Vagina (tissue), 2 donors: ENCODE data around the gene REXO1. TPM values are rescaled to one million over a fixed set of nuclear protein-coding genes. Genes with fewer than 3 reads are reported as not detected.

ENCODE experiments used
- DNase-seq, 2 donors: peaks; one replicate each; pipeline ENCODE4 v3.0.0-alpha.2; 2017; ENCODE audit errors: extremely low spot score in 2 of 2
- H3K27ac ChIP-seq: fragments of 200-600 bp; sonication (generic); one replicate; pipeline ENCODE4 v1.5.1; 2019
- H3K27me3 ChIP-seq: fragments of 200-600 bp; sonication (generic); one replicate; pipeline ENCODE4 v1.5.1; 2019
- H3K36me3 ChIP-seq, 2 donors: fragments of 200-600 bp; sonication (generic); one replicate each; pipeline ENCODE4 v1.5.1; 2017 to 2019
- H3K4me1 ChIP-seq: fragments of 200-600 bp; sonication (generic); one replicate; pipeline ENCODE4 v1.5.1; 2019
- H3K4me3 ChIP-seq, 2 donors: fragments of 200-600 bp; sonication (generic); 1 replicate in 1 of 2; 2 replicates in 1 of 2; pipeline ENCODE4 v1.5.1; 2016 to 2019
- H3K9me3 ChIP-seq: fragments of 200-600 bp; sonication (generic); one replicate; pipeline ENCODE4 v1.5.1; 2019
- CTCF ChIP-seq, 3 experiments: fragments of 450-650 bp in 2 of 3; fragments of 200-600 bp in 1 of 3; sonication (generic) in 1 of 3; IDR thresholded peaks; one replicate each; pipeline ENCODE4 v1.5.1; 2017 to 2019; ENCODE audit warnings: antibody characterized with exemption in 3 of 3, mild to moderate bottlenecking in 2 of 3, moderate library complexity in 2 of 3
- POLR2A ChIP-seq, 2 donors: fragments of 450-650 bp; IDR thresholded peaks; one replicate each; pipeline ENCODE4 v1.6.1; 2017; ENCODE audit warnings: antibody characterized with exemption in 2 of 2, mild to moderate bottlenecking in 2 of 2, moderate library complexity in 2 of 2
- POLR2AphosphoS5 ChIP-seq, 2 donors: sonication (generic); formaldehyde crosslinking; IDR thresholded peaks; one replicate each; pipeline ENCODE4 v1.9.0; 2017; ENCODE audit warnings: antibody characterized with exemption in 2 of 2, mild to moderate bottlenecking in 2 of 2, low read depth in 1 of 2; ENCODE audit not compliant: insufficient read depth in 1 of 2
- intact Hi-C: fragments of 100-400 bp; cut with DNase I; formaldehyde crosslinking; loops from one replicate; pipeline ENCODE4 v1.15.1; 2023
- total RNA-seq: library from RNA; depleted of rRNA; stranded (reverse); fragments of >200 nt; gene quantifications from one replicate; pipeline ENCODE4 v1.2.3, GENCODE V29; 2016

The REXO1 gene
- total RNA-seq, 1 donor from 2014 or later = 19.9 TPM

DNA sequence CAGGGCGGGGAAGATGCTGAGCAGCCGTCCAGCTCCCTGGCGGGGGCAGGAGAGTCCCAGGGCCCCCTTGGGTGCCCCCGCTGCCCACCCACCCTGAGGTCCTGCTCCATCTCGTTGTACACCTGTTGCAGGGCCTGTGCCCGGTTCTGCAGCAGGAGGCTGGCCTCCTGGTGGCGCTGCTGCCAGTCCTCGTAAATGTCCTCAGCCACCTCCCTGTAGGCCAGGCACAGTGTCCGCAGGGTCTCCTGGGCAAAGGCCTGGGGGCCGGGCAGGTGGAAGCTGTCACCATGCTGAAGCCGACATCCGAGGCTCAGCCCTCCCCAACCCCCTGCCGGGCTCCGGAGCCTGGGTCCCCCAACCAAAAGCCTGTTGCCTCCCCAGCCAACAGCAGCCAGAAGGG lies 56.4 kb downstream of the REXO1 start:
- H3K27ac ChIP-seq = no peak overlapping the region
- peaks cover 21% of the 10 kb centered on the region for H3K4me1 ChIP-seq
- no peak for DNase-seq
- no peaks in the 10 kb centered on the region for H3K36me3 ChIP-seq
- TF ChIP-seq POLR2A (IDR thresholded peaks at IDR 0.05) = no peak
- TF ChIP-seq CTCF (IDR thresholded peaks at IDR 0.05) = no peak
- TF ChIP-seq POLR2AphosphoS5 (IDR thresholded peaks at IDR 0.05; ENCODE audit: insufficient read depth in 1 of 2, low read depth in 1 of 2) = no peak
- no peak overlapping the region for H3K4me3 ChIP-seq
- H3K27me3 ChIP-seq = no peaks in the 10 kb centered on the region
- no peaks in the 10 kb centered on the region for H3K9me3 ChIP-seq
- intact Hi-C loops = no loop called here

DNA sequence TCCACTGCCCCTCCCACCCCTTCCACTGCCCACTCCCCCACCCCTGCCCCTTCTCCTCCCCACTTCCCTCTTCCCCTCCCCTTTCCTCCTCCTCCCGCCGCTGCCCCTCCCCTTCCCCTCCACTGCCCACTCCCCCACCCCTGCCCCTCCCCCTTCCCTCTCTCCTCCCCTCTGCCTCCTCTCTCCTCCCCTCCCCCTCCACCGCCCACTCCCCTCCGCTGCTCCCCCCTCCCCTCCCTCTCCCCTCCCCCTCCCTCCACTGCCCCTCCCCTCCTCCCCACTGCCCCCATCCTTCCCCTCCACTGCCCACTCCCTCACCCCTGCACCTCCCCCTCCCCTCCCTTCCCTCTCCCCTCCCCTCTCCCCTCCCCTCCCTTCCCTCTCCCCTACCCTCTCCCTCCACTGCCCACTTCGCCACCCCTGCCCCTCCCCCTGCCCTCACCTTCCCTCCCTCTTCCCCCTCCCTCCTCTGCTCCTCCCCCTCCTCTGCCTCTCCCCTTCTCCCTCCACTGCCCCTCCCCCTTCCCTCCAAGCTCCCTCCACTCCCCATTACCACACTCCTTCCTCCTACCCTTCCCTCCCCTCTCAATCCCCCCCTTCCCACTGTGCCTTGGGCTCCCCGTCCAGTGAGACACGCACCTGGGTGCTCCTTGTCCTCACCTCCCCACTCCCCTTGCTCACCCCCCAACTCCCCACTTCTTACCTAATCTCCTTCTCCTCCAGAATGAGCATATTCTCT lies 58.1 kb downstream of the REXO1 start:
- H3K9me3 ChIP-seq = no peaks in the 10 kb centered on the region
- intact Hi-C loops = no loop called here
- no peak overlapping the region for H3K27ac ChIP-seq
- peak overlapping the region in 1 of 2 donors; percentile 20 for H3K4me3 ChIP-seq
- DNase-seq = no peak
- no peaks in the 10 kb centered on the region for H3K36me3 ChIP-seq
- TF ChIP-seq CTCF (IDR thresholded peaks at IDR 0.05) (no peak), POLR2A (IDR thresholded peaks at IDR 0.05) (no peak), POLR2AphosphoS5 (IDR thresholded peaks at IDR 0.05; ENCODE audit: insufficient read depth in 1 of 2, low read depth in 1 of 2) (no peak)
- no peaks in the 10 kb centered on the region for H3K27me3 ChIP-seq
- H3K4me1 ChIP-seq = peaks cover 13% of the 10 kb centered on the region

DNA sequence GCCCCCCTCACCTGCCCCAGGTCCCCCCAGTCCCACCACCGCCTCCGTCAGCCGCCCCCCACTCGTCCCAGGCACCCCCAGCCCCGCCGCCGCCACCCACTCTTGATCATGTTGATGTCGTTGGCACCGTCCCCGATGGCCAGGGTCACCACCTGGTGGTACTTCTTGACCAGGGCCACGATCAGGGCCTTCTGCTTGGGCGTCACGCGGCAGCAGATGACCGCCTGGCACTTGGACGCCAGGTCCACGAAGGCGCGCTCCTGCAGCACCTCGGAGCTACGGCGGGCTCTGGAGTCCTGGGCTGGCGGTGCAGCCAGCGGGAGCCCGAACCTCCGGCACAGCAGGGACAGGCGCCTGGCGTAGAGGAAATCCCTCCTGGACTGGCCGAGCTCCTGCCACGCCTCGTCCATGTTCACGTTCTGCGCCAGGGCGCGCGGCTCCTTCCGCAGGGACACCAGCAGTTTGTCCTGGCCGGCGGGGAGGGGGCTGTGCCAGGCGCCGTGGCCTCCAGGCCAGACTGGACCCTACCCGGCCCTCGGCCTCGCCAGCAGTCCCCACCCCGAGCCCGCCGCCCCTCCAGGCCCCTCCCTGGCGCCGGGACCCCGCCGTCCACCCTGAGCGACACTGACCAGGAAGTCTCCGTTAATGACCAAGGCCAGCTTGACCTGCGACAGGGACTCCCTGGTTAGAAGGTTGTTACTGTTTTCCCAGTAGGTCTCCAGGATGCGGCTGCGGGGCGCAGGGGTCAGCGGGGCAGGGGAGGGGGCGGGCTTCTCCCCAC lies 58.8 kb downstream of the REXO1 start:
- no peaks in the 10 kb centered on the region for H3K9me3 ChIP-seq
- H3K4me3 ChIP-seq = peak overlapping the region; percentile 20 to 24
- H3K27ac ChIP-seq = no peak overlapping the region
- no peaks in the 10 kb centered on the region for H3K36me3 ChIP-seq
- no peak for DNase-seq
- TF ChIP-seq POLR2A (IDR thresholded peaks at IDR 0.05) (no peak), CTCF (IDR thresholded peaks at IDR 0.05) (no peak), POLR2AphosphoS5 (IDR thresholded peaks at IDR 0.05; ENCODE audit: insufficient read depth in 1 of 2, low read depth in 1 of 2) (no peak)
- intact Hi-C loops = no loop called here
- H3K27me3 ChIP-seq = no peaks in the 10 kb centered on the region
- peaks cover 13% of the 10 kb centered on the region for H3K4me1 ChIP-seq

- Histone ChIP-seq H3K27ac (no peak overlapping the region), H3K9me3 (no peaks in the 10 kb centered on the region), H3K27me3 (no peaks in the 10 kb centered on the region), H3K4me1 (peaks cover 13% of the 10 kb centered on the region), H3K4me3 (no peak overlapping the region), H3K36me3 (no peaks in the 10 kb centered on the region)
- intact Hi-C loops = no loop called here
- TF ChIP-seq POLR2A (IDR thresholded peaks at IDR 0.05) (no peak), POLR2AphosphoS5 (IDR thresholded peaks at IDR 0.05; ENCODE audit: insufficient read depth in 1 of 2, low read depth in 1 of 2) (no peak), CTCF (IDR thresholded peaks at IDR 0.05) (no peak)
- DNase-seq = no peak
Observed at GRCh38 chr19:1787116-1787515, 61.2 kb downstream of the REXO1 start.

GRCh38 chr19:1786668-1787067 lies 61.6 kb downstream of the REXO1 start:
- Histone ChIP-seq H3K27ac (no peak overlapping the region), H3K36me3 (no peaks in the 10 kb centered on the region), H3K4me3 (no peak overlapping the region), H3K27me3 (no peaks in the 10 kb centered on the region), H3K9me3 (no peaks in the 10 kb centered on the region), H3K4me1 (peaks cover 13% of the 10 kb centered on the region)
- TF ChIP-seq POLR2A (IDR thresholded peaks at IDR 0.05) (no peak), CTCF (IDR thresholded peaks at IDR 0.05) (no peak), POLR2AphosphoS5 (IDR thresholded peaks at IDR 0.05; ENCODE audit: insufficient read depth in 1 of 2, low read depth in 1 of 2) (no peak)
- intact Hi-C loops = no loop called here
- no peak for DNase-seq
